OCI-LY1 (cell line): ENCODE measurements around the gene LRRC56.

ENCODE experiments used
- H2AFZ ChIP-seq: fragments of 200-600 bp; sonication (generic), shearing (Covaris generic); 2 replicates; pipeline ENCODE4 v1.6.0; 2014; ENCODE audit warnings: antibody characterized with exemption, mild to moderate bottlenecking, low read length
- H3F3A ChIP-seq: fragments of 200-600 bp; sonication (generic), shearing (Covaris generic); 2 replicates; pipeline ENCODE4 v1.6.0; 2014; ENCODE audit warnings: mild to moderate bottlenecking, antibody characterized with exemption, low read length, moderate library complexity; ENCODE audit not compliant: insufficient read depth
- H3K27ac ChIP-seq: fragments of 200-600 bp; sonication (generic); 2 replicates; pipeline ENCODE4 v1.5.1; 2014; ENCODE audit warnings: low read length, mixed run types, mild to moderate bottlenecking, low read depth; ENCODE audit not compliant: poor library complexity, severe bottlenecking
- H3K27me3 ChIP-seq: fragments of 200-600 bp; sonication (generic); 2 replicates; pipeline ENCODE4 v1.6.0; 2014; ENCODE audit warnings: antibody characterized with exemption, mild to moderate bottlenecking, low read length, moderate library complexity; ENCODE audit not compliant: insufficient read depth
- H3K36me3 ChIP-seq: fragments of 200-600 bp; sonication (generic); 2 replicates; pipeline ENCODE4 v1.6.1; 2014; ENCODE audit warnings: mild to moderate bottlenecking, antibody characterized with exemption, low read length, moderate library complexity, mixed read lengths; ENCODE audit not compliant: insufficient read depth
- H3K4me1 ChIP-seq: fragments of 200-600 bp; sonication (generic); 2 replicates; pipeline ENCODE4 v1.5.1; 2014; ENCODE audit warnings: mild to moderate bottlenecking, low read length, moderate library complexity; ENCODE audit not compliant: insufficient read depth, severe bottlenecking
- H3K4me2 ChIP-seq: fragments of 200-600 bp; sonication (generic), shearing (Covaris generic); 2 replicates; pipeline ENCODE4 v1.6.1; 2014; ENCODE audit warnings: low read length
- H3K4me3 ChIP-seq: fragments of 200-600 bp; sonication (generic); 2 replicates; pipeline ENCODE4 v1.5.1; 2014; ENCODE audit warnings: low read length, low read depth, mild to moderate bottlenecking, mixed read lengths; ENCODE audit not compliant: poor library complexity, severe bottlenecking
- H3K79me2 ChIP-seq: fragments of 200-600 bp; shearing (Covaris generic); 2 replicates; pipeline ENCODE4 v1.6.1; 2016; ENCODE audit warnings: mixed run types, low read length, mixed read lengths; ENCODE audit not compliant: insufficient read depth
- H3K9ac ChIP-seq: fragments of 200-600 bp; sonication (generic), shearing (Covaris generic); 2 replicates; pipeline ENCODE4 v1.6.1; 2014; ENCODE audit warnings: mild to moderate bottlenecking, low read length, mixed read lengths
- H3K9me2 ChIP-seq: fragments of 200-600 bp; sonication (generic), shearing (Covaris generic); 2 replicates; pipeline ENCODE4 v1.6.1; 2014; ENCODE audit warnings: low read depth, mild to moderate bottlenecking, low read length, mixed read lengths
- H3K9me3 ChIP-seq: fragments of 200-600 bp; shearing (Covaris generic); 2 replicates; pipeline ENCODE4 v1.6.1; 2014; ENCODE audit warnings: low read length, mixed read lengths
- H4K20me1 ChIP-seq: fragments of 200-600 bp; sonication (generic), shearing (Covaris generic); 2 replicates; pipeline ENCODE4 v1.6.0; 2016; ENCODE audit warnings: mild to moderate bottlenecking, low read length; ENCODE audit not compliant: insufficient read depth
- EZH2 ChIP-seq: fragments of 200-600 bp; sonication (generic), shearing (Covaris generic); IDR thresholded peaks from 2 replicates; pipeline ENCODE4 v1.8.0; 2017; ENCODE audit warnings: borderline replicate concordance, mixed run types, mild to moderate bottlenecking, antibody characterized with exemption, low read length, moderate library complexity, mixed read lengths
- TF ChIP-seq, protein P1 (sequence below): fragments of 200-600 bp; sonication (generic), shearing (Covaris generic); IDR thresholded peaks from 2 replicates; pipeline ENCODE4 v1.5.1; 2017; ENCODE audit warnings: mild to moderate bottlenecking, antibody characterized with exemption, low read length, moderate library complexity, mixed read lengths

The LRRC56 gene

DNA sequence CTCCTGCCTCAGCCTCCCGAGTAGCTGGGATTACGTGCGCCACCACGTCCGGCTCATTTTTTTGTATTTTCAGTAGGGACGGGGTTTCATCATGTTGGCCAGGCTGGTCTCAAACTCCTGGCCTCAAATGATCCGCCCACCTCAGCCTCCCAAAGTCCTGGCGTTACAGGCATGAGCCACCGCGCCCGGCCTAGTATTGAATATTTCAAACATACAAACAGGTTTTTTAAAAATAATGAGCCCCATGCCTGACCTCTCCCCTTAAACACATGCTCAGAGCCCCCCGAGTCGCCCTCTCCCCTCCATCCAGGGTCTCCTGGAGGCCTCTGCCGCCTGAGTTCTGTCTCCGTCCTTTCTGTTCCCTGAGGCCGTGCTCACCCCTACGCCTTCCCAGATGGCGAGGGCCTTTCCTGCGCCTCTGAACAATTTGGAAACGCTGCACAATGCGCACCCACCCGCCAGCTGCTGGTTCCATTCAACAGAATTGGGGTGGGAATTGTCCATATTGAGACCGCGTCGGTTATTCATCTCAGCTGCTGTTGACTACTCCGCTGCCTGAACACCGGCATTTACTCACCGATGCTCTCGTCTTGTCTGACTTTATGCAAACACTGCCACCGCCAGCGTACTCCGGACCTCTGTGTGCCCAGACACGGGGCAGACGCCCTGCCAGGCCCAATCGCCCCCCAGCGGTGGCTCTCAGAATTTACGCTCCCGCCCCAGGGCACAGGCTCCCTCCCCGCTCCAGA is 16.7 kb upstream of the LRRC56 start:
- 0 out of 2 replicates have a peak, but pooled peaks cover 5% of the 10 kb centered on the region for H3K9me3 ChIP-seq
- H3K4me1 ChIP-seq, result no peaks in the 10 kb centered on the region
- no peaks in the 10 kb centered on the region; the same call in 1 of the 2 replicates for H3K36me3 ChIP-seq
- H3K27ac ChIP-seq, result no peak overlapping the region
- H2AFZ ChIP-seq, result no peak overlapping the region
- no peak overlapping the region for H3K4me2 ChIP-seq
- H3K9ac ChIP-seq, result no peak overlapping the region
- H4K20me1 ChIP-seq, result no peaks in the 10 kb centered on the region
- TF ChIP-seq, protein P1, sequence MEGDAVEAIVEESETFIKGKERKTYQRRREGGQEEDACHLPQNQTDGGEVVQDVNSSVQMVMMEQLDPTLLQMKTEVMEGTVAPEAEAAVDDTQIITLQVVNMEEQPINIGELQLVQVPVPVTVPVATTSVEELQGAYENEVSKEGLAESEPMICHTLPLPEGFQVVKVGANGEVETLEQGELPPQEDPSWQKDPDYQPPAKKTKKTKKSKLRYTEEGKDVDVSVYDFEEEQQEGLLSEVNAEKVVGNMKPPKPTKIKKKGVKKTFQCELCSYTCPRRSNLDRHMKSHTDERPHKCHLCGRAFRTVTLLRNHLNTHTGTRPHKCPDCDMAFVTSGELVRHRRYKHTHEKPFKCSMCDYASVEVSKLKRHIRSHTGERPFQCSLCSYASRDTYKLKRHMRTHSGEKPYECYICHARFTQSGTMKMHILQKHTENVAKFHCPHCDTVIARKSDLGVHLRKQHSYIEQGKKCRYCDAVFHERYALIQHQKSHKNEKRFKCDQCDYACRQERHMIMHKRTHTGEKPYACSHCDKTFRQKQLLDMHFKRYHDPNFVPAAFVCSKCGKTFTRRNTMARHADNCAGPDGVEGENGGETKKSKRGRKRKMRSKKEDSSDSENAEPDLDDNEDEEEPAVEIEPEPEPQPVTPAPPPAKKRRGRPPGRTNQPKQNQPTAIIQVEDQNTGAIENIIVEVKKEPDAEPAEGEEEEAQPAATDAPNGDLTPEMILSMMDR, result peak; percentile 40
- TF ChIP-seq EZH2, result no peak
- H3K27me3 ChIP-seq, result no peaks in the 10 kb centered on the region
- no peak overlapping the region for H3K4me3 ChIP-seq
- no peaks in the 10 kb centered on the region for H3K9me2 ChIP-seq
- no peaks in the 10 kb centered on the region for H3F3A ChIP-seq
- no peaks in the 10 kb centered on the region for H3K79me2 ChIP-seq

DNA sequence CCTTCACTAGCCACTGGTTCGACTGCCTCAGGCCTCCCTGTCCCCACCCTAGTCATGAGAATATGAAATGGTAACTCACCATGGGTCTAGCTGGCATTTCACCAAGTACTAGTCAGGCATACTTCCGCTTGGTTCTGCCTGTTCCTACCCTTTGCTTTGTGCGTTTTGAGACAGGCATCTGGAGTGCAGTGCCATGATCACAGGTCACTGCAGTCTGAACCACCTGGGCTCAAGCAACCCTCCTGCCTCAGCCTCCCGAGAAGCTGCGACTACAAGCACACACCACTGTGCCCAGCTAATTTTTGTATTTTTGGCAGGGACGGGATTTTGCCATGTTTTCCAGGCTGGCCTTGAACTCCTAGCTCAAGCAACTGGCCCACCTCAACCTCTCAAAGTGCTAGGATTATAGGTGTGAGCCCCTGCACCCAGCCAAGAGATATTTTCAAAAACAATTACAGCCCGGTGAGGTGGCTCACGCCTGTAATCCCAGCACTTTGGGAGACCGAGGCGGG is 16.1 kb upstream of the LRRC56 start:
- no peak overlapping the region for H3K9ac ChIP-seq
- no peaks in the 10 kb centered on the region for H3F3A ChIP-seq
- H3K4me3 ChIP-seq, result no peak overlapping the region
- H3K4me2 ChIP-seq, result no peak overlapping the region
- no peaks in the 10 kb centered on the region for H3K27me3 ChIP-seq
- H3K79me2 ChIP-seq, result no peaks in the 10 kb centered on the region
- TF ChIP-seq EZH2, result no peak
- TF ChIP-seq, protein P1, result no peak
- H3K36me3 ChIP-seq, result no peaks in the 10 kb centered on the region; the same call in 1 of the 2 replicates
- H4K20me1 ChIP-seq, result no peaks in the 10 kb centered on the region
- no peak overlapping the region for H2AFZ ChIP-seq
- no peaks in the 10 kb centered on the region for H3K9me2 ChIP-seq
- H3K9me3 ChIP-seq, result 0 out of 2 replicates have a peak, but pooled peaks cover 4% of the 10 kb centered on the region
- no peaks in the 10 kb centered on the region for H3K4me1 ChIP-seq
- H3K27ac ChIP-seq, result no peak overlapping the region

DNA sequence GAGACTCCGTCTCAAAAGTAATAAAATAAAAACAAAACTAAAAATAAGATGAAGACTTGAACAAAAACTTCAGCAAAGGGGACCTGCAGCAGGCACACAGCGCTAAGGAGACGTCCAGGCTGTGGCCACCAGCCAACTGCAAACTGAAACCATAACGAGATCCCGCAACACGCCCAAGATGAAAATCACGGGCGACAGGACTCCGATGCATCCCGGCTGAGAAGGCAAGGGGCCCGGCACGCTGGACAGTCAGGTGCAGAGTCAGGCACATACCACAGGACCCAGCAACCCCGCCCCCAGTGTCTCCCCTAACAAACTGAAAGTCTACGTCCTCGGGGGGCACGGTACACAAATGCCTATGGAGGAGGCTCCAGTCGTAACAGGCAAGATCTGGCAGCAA is 11.1 kb upstream of the LRRC56 start:
- Histone ChIP-seq H4K20me1 (no peaks in the 10 kb centered on the region), H3K36me3 (no peaks in the 10 kb centered on the region; the same call in 1 of the 2 replicates), H3K27me3 (no peaks in the 10 kb centered on the region), H3K4me1 (no peaks in the 10 kb centered on the region), H3K27ac (no peak overlapping the region), H2AFZ (no peak overlapping the region), H3K9me2 (no peaks in the 10 kb centered on the region), H3K9ac (no peak overlapping the region), H3K9me3 (no peaks in the 10 kb centered on the region), H3K79me2 (no peaks in the 10 kb centered on the region), H3F3A (no peaks in the 10 kb centered on the region), H3K4me3 (no peak overlapping the region), H3K4me2 (no peak overlapping the region)
- TF ChIP-seq EZH2, result no peak
- TF ChIP-seq, protein P1, result no peak
